Measurements from ENCODE around the gene PPFIBP2. TPM values are rescaled to one million over a fixed set of nuclear protein-coding genes. Genes with fewer than 3 reads are reported as not detected.

The PPFIBP2 gene
- total and polyA plus RNA-seq, 10 of the 15 experiments (the other 5 are each of a cell fraction or from before 2014, with no cell fraction given), result 17.3 to 56.3 (median 39.2) TPM

DNA sequence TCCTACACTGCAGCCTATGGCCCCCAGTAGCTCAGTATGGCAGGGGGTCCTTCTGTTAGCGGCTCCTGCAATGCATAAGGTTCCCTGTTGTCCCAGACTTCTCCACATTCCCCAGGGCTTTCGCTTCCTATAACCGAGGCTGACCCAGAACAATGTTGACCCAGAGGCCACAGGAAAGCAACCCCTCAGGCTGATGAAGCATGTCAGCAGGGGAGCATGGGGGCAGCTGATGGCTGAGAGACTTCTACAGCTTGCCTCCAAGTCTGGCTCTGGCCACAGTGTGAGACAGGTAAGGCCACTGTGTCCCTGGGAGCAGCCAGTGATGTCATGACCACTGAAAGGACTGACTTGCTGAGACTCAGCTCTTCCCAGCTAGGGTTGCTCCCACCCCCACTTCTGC is 12.5 kb upstream of the PPFIBP2 start:
- intact Hi-C loops (cut with micrococcal nuclease; ENCODE audit: unreplicated experiment), result no loop called here
- DNase-seq (ENCODE audit: low read depth, low spot score), result no peak
- Histone ChIP-seq H3K27me3 (replicated peaks in 1 of 2; ENCODE audit: control insufficient read depth in 2 of 2, insufficient read depth in 2 of 2, low read length in 1 of 2) (no peaks in the 10 kb centered on the region), H3K4me1 (ENCODE audit: control insufficient read depth, insufficient read depth, low read length) (peaks cover 20% of the 10 kb centered on the region; the same call in 1 of the 2 replicates), H2AFZ (ENCODE audit: control insufficient read depth, low read depth, low read length) (no peak overlapping the region), H3K9ac (ENCODE audit: control insufficient read depth, insufficient read depth, low read length) (no peak overlapping the region), H3K9me3 (replicated peaks; ENCODE audit: control insufficient read depth, insufficient read depth, low read length) (no peaks in the 10 kb centered on the region), H3K27ac (ENCODE audit: control insufficient read depth, insufficient read depth) (no peak overlapping the region), H3K4me2 (ENCODE audit: control insufficient read depth, insufficient read depth) (no peak overlapping the region), H4K20me1 (ENCODE audit: control insufficient read depth, insufficient read depth) (no peaks in the 10 kb centered on the region), H3K4me3 (no peak overlapping the region), H3K36me3 (ENCODE audit: control insufficient read depth in 2 of 2, insufficient read depth in 2 of 2, low read length in 1 of 2) (no peaks in the 10 kb centered on the region; a peak in 1 of 4 replicates), H3K79me2 (ENCODE audit: control insufficient read depth, insufficient read depth, low read length) (no peaks in the 10 kb centered on the region)
- in situ Hi-C loops (cut with MboI), result loop anchor here (25.0 kb wide), 1 partner anchor 1814 kb away; the partner anchor contains the start of genes TRIM22 and TRIM5
- 90% methylated on average over 3 of the region's 3 CpGs for WGBS (ENCODE audit: insufficient coverage, insufficient replicate concordance, low lambda C conversion rate, missing lambda C conversion rate)
- no peak for FAIRE-seq
- BruUV-seq (replicated peaks), result no TSS peak
- ChIA-PET POLR2A (interaction anchor here (2.2 kb wide), 1 partner anchor 10 kb away, joined by 11 read pairs; no protein-coding TSS in a partner anchor), CTCF (interaction anchor here (0.8 to 1.2 kb wide), 5 partner anchors 9 to 28 kb away, joined by 3 read pairs; partner anchors contain the start of gene OLFML1), SMC1A (ENCODE audit: uncharacterized antibody, unreplicated experiment) (interaction anchor here (0.8 to 2.9 kb wide), 6 partner anchors 11 to 156 kb away, joined by 3 to 18 read pairs (median 4); partner anchors contain the start of gene PPFIBP2), RAD21 (ENCODE audit: unreplicated experiment) (interaction anchor here (1.0 to 1.7 kb wide), 4 partner anchors 9 to 31 kb away, joined by 3 to 10 read pairs (median 4); no protein-coding TSS in a partner anchor)
- ATAC-seq, result peak; percentile 36; the same call in 1 of the 3 replicates
- no peak for TF ChIP-seq ZSCAN29 (IDR thresholded peaks at IDR 0.05)

DNA sequence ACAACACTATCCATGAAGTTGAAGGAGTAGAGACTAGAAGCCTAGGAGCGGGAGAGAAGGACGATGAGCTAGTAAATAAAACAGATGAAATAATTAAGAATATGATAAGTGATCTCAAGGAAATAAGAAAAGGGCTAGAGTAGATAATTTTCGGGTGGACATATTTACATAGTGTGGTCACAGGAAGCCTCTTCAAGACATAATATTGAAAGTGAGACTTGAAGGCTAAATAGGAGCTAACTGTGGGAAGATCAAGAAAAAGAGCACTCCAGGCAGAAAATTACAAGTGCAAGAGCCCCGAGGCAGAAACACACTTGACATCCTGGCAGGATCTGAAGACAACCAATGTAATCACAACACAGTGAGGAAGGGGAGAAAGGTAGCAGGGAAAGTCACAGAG is 11.9 kb upstream of the PPFIBP2 start:
- in situ Hi-C loops (cut with MboI), result loop anchor here (25.0 kb wide), 1 partner anchor 1815 kb away; the partner anchor contains the start of genes TRIM22 and TRIM5
- Histone ChIP-seq H3K9ac (ENCODE audit: control insufficient read depth, insufficient read depth, low read length) (no peak overlapping the region), H3K36me3 (ENCODE audit: control insufficient read depth in 2 of 2, insufficient read depth in 2 of 2, low read length in 1 of 2) (no peaks in the 10 kb centered on the region; a peak in 1 of 4 replicates), H4K20me1 (ENCODE audit: control insufficient read depth, insufficient read depth) (no peaks in the 10 kb centered on the region), H3K9me3 (replicated peaks; ENCODE audit: control insufficient read depth, insufficient read depth, low read length) (no peaks in the 10 kb centered on the region), H3K27ac (ENCODE audit: control insufficient read depth, insufficient read depth) (no peak overlapping the region), H3K4me3 (no peak overlapping the region), H3K27me3 (replicated peaks in 1 of 2; ENCODE audit: control insufficient read depth in 2 of 2, insufficient read depth in 2 of 2, low read length in 1 of 2) (no peaks in the 10 kb centered on the region), H3K79me2 (ENCODE audit: control insufficient read depth, insufficient read depth, low read length) (no peaks in the 10 kb centered on the region), H3K4me1 (ENCODE audit: control insufficient read depth, insufficient read depth, low read length) (peaks cover 14% of the 10 kb centered on the region; the same call in 1 of the 2 replicates), H2AFZ (ENCODE audit: control insufficient read depth, low read depth, low read length) (no peak overlapping the region), H3K4me2 (ENCODE audit: control insufficient read depth, insufficient read depth) (peak overlapping the region; percentile 34; the same call in 1 of the 2 replicates)
- BruUV-seq (replicated peaks), result no TSS peak
- ChIA-PET RAD21 (ENCODE audit: unreplicated experiment) (interaction anchor here (1.0 to 1.7 kb wide), 4 partner anchors 8 to 32 kb away, joined by 3 to 10 read pairs (median 4); no protein-coding TSS in a partner anchor), SMC1A (ENCODE audit: uncharacterized antibody, unreplicated experiment) (interaction anchor here (0.8 to 2.9 kb wide), 6 partner anchors 10 to 156 kb away, joined by 3 to 18 read pairs (median 4); partner anchors contain the start of gene PPFIBP2), POLR2A (interaction anchor here (0.6 to 2.2 kb wide), 2 partner anchors 9 to 53 kb away, joined by 8 to 11 read pairs; no protein-coding TSS in a partner anchor), CTCF (interaction anchor here (0.8 to 1.2 kb wide), 5 partner anchors 9 to 29 kb away, joined by 3 read pairs; partner anchors contain the start of gene OLFML1)
- TF ChIP-seq IKZF2 (IDR thresholded peaks at IDR 0.05) (0 out of 4 replicates have a peak, but pooled peaks of 1 of the 2 experiments have one; percentile 30), BHLHE40 (IDR thresholded peaks at IDR 0.05; ENCODE audit: borderline replicate concordance in 1 of 2, low read depth in 2 of 2, low read length in 1 of 2) (no peak), RUNX3 (IDR thresholded peaks at IDR 0.05; ENCODE audit: low read length) (peak; percentile 59), IKZF1 (conservative IDR thresholded peaks at IDR 0.05) (0 out of 2 replicates have a peak, but pooled peaks have one; percentile 21), NRF1 (conservative IDR thresholded peaks at IDR 0.05; ENCODE audit: low read depth, low read length) (no peak)
- ATAC-seq, result peak; percentile 57
- DNase-seq (ENCODE audit: low read depth, low spot score), result no peak
- no peak for FAIRE-seq
- intact Hi-C loops (cut with micrococcal nuclease; ENCODE audit: unreplicated experiment), result no loop called here
- WGBS (ENCODE audit: insufficient coverage, insufficient replicate concordance, low lambda C conversion rate, missing lambda C conversion rate), result 44% methylated on average over 4 of the region's 4 CpGs

All from GM12878 (cell line).